Measurements from ENCODE around the gene TSPAN17.

- TF ChIP-seq FOXP2 (optimal IDR thresholded peaks at IDR 0.05; ENCODE audit: borderline replicate concordance, extremely low read depth, extremely low read length, insufficient read depth) (no peak), TAF1 (IDR thresholded peaks at IDR 0.05; ENCODE audit: borderline replicate concordance, insufficient read depth, low read length) (no peak)
Measured at GRCh38 chr5:176629853-176630680, 17.2 kb upstream of the TSPAN17 start, which contains the start of the genes EIF4E1B and SNCB.

All from PFSK-1 (cell line).